ENCODE measurements around the gene ARRDC1.

Gene ARRDC1

DNA sequence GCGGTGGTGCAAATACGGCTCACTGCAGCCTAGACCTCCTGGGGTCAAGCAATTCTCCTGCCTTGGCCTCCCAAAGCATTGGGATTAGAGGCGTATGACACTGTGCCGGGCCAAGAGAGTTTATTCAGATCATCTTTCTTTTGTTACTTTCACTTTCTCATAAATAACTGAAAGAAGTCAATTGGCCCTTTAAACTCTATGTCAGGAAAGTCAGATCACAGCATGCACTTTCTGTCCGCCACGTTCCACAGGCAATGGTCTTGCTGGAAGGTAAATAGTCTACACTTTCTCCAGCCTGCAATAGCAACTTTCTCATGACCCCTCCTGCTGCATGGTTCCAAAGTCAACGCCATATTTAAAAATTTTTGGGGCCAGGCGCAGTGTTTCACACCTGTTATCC is 6.5 kb upstream of the ARRDC1 start:
- no peak overlapping the region for H3K27ac ChIP-seq
- TF ChIP-seq ZFX (IDR thresholded peaks at IDR 0.05; ENCODE audit: borderline replicate concordance), result no peak
- TF ChIP-seq, protein P1, sequence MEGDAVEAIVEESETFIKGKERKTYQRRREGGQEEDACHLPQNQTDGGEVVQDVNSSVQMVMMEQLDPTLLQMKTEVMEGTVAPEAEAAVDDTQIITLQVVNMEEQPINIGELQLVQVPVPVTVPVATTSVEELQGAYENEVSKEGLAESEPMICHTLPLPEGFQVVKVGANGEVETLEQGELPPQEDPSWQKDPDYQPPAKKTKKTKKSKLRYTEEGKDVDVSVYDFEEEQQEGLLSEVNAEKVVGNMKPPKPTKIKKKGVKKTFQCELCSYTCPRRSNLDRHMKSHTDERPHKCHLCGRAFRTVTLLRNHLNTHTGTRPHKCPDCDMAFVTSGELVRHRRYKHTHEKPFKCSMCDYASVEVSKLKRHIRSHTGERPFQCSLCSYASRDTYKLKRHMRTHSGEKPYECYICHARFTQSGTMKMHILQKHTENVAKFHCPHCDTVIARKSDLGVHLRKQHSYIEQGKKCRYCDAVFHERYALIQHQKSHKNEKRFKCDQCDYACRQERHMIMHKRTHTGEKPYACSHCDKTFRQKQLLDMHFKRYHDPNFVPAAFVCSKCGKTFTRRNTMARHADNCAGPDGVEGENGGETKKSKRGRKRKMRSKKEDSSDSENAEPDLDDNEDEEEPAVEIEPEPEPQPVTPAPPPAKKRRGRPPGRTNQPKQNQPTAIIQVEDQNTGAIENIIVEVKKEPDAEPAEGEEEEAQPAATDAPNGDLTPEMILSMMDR (IDR thresholded peaks at IDR 0.05), result no peak

GRCh38 chr9:137602661-137603060 is 2.8 kb upstream of the ARRDC1 start:
- no peak for TF ChIP-seq ZFX (IDR thresholded peaks at IDR 0.05; ENCODE audit: borderline replicate concordance)
- TF ChIP-seq, protein P1 (IDR thresholded peaks at IDR 0.05), result no peak

DNA sequence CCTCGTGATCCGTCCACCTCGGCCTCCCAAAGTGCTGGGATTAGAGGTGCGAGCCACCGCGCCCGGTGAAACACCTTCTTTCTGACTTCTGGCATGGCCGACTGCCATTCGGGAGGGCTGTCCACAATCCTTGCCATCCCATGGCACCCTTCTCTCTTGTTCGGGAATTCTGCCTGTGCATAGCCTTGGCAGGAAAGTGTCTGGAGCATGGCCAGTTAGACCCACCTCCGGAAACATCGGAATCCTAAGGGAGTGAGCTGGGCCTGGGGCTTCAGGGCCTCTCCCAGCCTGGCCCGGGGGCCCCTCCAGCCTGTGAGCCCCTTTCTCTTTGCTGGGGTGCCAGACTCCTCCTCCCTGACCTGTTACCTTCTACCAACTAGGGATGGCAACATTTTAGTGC is 1.6 kb upstream of the ARRDC1 start:
- H3K27ac ChIP-seq, result peak overlapping the region; percentile 40
- TF ChIP-seq ZFX (IDR thresholded peaks at IDR 0.05; ENCODE audit: borderline replicate concordance), result no peak
- TF ChIP-seq, protein P1 (IDR thresholded peaks at IDR 0.05), result no peak

More at GRCh38 chr9:137602661-137603060, 2.8 kb upstream of the ARRDC1 start:
- H3K27ac ChIP-seq, result peak overlapping the region; percentile 40

DNA sequence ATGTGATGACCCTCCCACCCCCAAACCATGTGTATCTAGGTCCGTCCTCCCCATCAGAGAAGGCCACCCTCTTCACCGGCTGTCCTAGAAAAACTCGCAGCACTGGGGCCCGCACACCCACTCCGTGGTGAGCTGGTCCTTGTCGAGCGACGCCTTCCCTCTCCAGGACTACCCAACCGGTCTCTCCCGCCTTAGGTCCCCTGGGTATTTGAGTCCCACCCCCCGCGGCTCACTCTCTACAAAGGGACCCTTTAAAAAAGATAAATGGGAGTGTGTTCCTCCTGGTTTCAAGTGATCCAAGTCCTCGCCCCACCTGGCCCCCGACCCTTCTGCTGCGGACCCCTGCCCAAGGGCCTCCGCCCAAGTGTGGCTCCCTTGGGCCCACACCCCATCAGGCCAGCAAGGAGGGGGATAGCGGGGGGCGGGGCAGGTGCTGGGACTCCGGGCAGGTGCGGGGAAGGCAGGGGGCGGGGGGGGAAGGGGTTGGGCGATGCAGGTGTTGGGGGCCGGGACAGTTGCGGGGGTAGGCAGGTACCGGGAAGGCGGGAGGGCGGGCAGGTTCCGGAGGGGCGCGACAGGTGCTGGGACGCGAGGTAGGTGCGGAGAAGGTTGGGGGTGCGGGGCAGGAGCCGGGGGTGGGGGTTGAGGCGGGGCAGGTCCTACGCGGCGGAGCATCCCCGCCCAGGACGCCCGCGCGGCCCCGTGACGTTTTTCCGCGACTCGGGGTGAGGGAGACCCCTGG is 970 bp upstream of the ARRDC1 start:
- no peak overlapping the region for H3K27ac ChIP-seq

DNA sequence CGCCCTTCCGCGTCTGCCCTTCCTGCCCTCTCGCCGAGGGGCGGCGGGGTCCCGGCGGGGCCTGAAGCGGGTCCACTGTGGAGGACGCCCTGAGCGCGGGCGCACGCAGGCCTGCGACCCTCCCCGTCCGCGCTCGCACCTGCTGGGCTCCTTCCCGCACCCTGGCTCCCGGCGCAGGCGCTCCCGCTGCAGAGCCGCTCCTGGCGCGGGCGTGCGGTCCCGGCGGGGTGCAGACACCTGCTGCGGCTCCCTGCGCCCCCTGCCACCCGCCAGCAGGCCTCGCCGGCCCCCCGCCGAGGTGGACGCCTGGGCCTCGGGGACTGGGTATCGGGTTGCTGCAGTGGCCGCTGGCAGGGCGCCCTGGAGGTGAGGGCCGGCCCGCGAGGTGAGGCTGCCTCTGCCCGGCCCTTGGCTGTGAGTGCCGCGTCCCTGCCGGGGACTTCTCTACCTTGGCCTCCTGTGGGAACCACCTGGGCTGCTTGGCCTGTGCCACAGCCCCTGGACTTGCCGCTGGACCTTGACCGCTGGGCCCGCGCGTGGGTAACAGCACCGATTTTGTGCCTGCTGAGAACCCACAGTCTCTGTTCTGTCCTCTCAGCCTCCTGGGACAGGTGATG is 627 bp downstream of the ARRDC1 start:
- TF ChIP-seq, protein P1 (IDR thresholded peaks at IDR 0.05), result no peak
- no peak for TF ChIP-seq ZFX (IDR thresholded peaks at IDR 0.05; ENCODE audit: borderline replicate concordance)
- peak overlapping the region; percentile 100 for H3K27ac ChIP-seq

More for the DNA sequence above, 970 bp upstream of the ARRDC1 start:
- TF ChIP-seq ZFX (IDR thresholded peaks at IDR 0.05; ENCODE audit: borderline replicate concordance), result no peak
- TF ChIP-seq, protein P1 (IDR thresholded peaks at IDR 0.05), result no peak

DNA sequence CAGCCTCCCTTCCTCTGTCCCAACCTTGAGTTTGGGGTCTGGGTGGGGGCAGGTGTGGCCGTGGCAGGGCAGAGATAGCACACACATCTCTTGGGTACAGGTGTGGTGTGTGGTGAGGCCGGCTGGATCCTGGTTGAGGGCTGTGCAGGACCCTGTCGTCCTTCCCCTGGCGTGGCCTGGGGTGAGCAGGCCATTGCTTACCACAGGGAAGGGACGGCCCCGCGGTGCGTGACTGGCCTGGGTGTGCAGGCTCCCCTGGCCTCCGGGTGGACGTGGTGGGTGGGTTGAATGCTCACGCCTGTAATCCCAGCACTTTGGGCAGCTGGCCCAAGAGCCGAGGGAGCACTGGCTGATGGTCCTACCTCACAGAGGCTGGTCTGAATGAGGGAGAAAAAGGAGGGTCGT is 1.2 kb downstream of the ARRDC1 start:
- peak overlapping the region; percentile 100 for H3K27ac ChIP-seq
- TF ChIP-seq, protein P1 (IDR thresholded peaks at IDR 0.05), result no peak
- TF ChIP-seq ZFX (IDR thresholded peaks at IDR 0.05; ENCODE audit: borderline replicate concordance), result no peak
